Thyroid gland (tissue), 4 donors: ENCODE measurements around the gene ITFG1.

ENCODE experiments used
- POLR2A ChIP-seq, 2 donors: fragments of 450-650 bp; IDR thresholded peaks; one replicate each; pipeline ENCODE4 v1.6.1; 2017; ENCODE audit warnings: antibody characterized with exemption in 2 of 2, mild to moderate bottlenecking in 2 of 2, moderate library complexity in 1 of 2
- TF ChIP-seq, protein P1 (sequence below), 6 experiments: fragments of 200-600 bp in 3 of 6; fragments of 450-650 bp in 3 of 6; sonication (generic) in 3 of 6; IDR thresholded peaks; one replicate each; pipeline ENCODE4 v1.5.1; 2016 to 2019; ENCODE audit warnings: antibody characterized with exemption in 6 of 6, mild to moderate bottlenecking in 2 of 6, inconsistent platforms in 1 of 6, moderate library complexity in 1 of 6

DNA sequence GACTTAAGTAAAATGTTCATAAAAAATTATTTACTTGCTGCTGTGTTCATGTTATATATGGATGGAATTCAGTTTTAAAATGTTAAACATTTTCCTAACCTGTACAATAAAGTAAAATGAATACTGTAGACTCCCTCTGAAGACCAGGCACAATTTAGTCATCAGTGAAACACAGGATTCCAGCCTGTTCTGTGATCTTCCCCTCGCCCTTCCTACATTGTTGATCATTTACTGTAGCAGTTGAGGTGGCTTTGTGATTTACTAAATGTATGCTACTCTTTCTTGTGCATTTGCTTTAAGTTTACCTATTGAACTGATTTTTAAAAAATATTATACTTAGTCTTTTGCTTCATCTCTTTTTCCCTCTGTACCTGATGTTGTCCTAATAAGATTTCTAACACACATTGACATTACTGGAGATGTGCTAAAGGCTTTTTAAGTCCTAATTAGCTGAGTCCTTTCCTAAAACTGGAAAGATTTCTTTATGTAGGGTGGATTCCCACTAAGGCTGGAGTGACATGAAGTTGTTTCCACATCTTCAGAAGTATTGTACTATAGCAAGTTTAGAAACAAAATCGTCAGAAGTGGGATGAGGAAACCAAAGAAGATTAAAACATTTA, 38.3 kb upstream of the ITFG1 start:
- TF ChIP-seq, protein P1, sequence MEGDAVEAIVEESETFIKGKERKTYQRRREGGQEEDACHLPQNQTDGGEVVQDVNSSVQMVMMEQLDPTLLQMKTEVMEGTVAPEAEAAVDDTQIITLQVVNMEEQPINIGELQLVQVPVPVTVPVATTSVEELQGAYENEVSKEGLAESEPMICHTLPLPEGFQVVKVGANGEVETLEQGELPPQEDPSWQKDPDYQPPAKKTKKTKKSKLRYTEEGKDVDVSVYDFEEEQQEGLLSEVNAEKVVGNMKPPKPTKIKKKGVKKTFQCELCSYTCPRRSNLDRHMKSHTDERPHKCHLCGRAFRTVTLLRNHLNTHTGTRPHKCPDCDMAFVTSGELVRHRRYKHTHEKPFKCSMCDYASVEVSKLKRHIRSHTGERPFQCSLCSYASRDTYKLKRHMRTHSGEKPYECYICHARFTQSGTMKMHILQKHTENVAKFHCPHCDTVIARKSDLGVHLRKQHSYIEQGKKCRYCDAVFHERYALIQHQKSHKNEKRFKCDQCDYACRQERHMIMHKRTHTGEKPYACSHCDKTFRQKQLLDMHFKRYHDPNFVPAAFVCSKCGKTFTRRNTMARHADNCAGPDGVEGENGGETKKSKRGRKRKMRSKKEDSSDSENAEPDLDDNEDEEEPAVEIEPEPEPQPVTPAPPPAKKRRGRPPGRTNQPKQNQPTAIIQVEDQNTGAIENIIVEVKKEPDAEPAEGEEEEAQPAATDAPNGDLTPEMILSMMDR (IDR thresholded peaks at IDR 0.05): no peak
- no peak for TF ChIP-seq POLR2A (IDR thresholded peaks at IDR 0.05)
